PC-9 (cell line): ENCODE measurements around the gene EYA4. TPM values are rescaled to one million over a fixed set of nuclear protein-coding genes. Genes with fewer than 3 reads are reported as not detected.

Experiments used
- BruUV-seq: library from RNA; stranded (reverse); fragments of 400-500 nt; replicated peaks from 2 replicates; lab custom pipeline; 2021; lab: Mats Ljungman, UMichigan
- CTCF ChIA-PET: fragments of 300-600 bp; sonication (Branson Sonifier 250); formaldehyde crosslinking; loops from one replicate; lab custom pipeline; 2022; ENCODE audit warnings: antibody characterized with exemption; lab: Charles Lee
- POLR2A ChIA-PET: fragments of 300-600 bp; sonication (Branson Sonifier 250); formaldehyde crosslinking; loops from one replicate; lab custom pipeline; 2022; ENCODE audit warnings: antibody characterized with exemption; ENCODE audit not compliant: unreplicated experiment; lab: Charles Lee
- DNase-seq, 2 experiments: peaks; one replicate each; pipeline versions ENCODE4 v3.0.0 to v3.0.0-alpha.2; 2015 to 2022; ENCODE audit warnings: mixed read lengths in 1 of 2
- H2AFZ ChIP-seq: fragments of 200-600 bp; sonication (generic); 2 replicates; pipeline ENCODE4 v1.8.1; 2017; ENCODE audit warnings: antibody characterized with exemption
- H3F3A ChIP-seq: fragments of 200-600 bp; sonication (generic); 2 replicates; pipeline ENCODE4 v1.8.1; 2017; ENCODE audit warnings: antibody characterized with exemption, mild to moderate bottlenecking, low read depth; ENCODE audit not compliant: insufficient read depth
- H3K27ac ChIP-seq: fragments of 200-600 bp; sonication (generic); 2 replicates; pipeline ENCODE4 v1.6.1; 2016; ENCODE audit warnings: mixed run types
- H3K27me3 ChIP-seq: fragments of 200-600 bp; sonication (generic); 2 replicates; pipeline ENCODE4 v1.6.1; 2016; ENCODE audit warnings: low read depth, mixed run types; ENCODE audit not compliant: insufficient read depth
- H3K36me3 ChIP-seq: fragments of 200-600 bp; sonication (generic); 2 replicates; pipeline ENCODE4 v1.6.1; 2016; ENCODE audit warnings: low read depth, mixed run types
- H3K4me1 ChIP-seq: fragments of 200-600 bp; sonication (generic); replicated peaks from 2 replicates; pipeline ENCODE4 v1.6.1; 2016; ENCODE audit warnings: mixed run types; ENCODE audit not compliant: insufficient read depth
- H3K4me2 ChIP-seq: fragments of 200-600 bp; sonication (generic); 2 replicates; pipeline ENCODE4 v1.6.1; 2017; ENCODE audit warnings: mixed run types
- H3K4me3 ChIP-seq: fragments of 200-600 bp; sonication (generic); 2 replicates; pipeline ENCODE4 v1.6.1; 2016; ENCODE audit warnings: mixed run types
- H3K79me2 ChIP-seq: fragments of 200-600 bp; sonication (generic); 2 replicates; pipeline ENCODE4 v1.6.1; 2017; ENCODE audit warnings: low read depth, mixed run types
- H3K9me2 ChIP-seq: fragments of 200-600 bp; sonication (generic); 2 replicates; pipeline ENCODE4 v1.8.1; 2017; ENCODE audit warnings: mild to moderate bottlenecking; ENCODE audit not compliant: insufficient read depth
- H3K9me3 ChIP-seq: fragments of 200-600 bp; sonication (generic); 2 replicates; pipeline ENCODE4 v1.8.1; 2016; ENCODE audit warnings: low read depth; ENCODE audit not compliant: insufficient read depth
- H4K20me1 ChIP-seq: fragments of 200-600 bp; sonication (generic); 2 replicates; pipeline ENCODE4 v1.8.1; 2017; ENCODE audit not compliant: insufficient read depth
- EZH2 ChIP-seq: fragments of 200-600 bp; sonication (generic); IDR thresholded peaks from 2 replicates; pipeline ENCODE4 v1.8.0; 2017; ENCODE audit warnings: antibody characterized with exemption, low read depth
- intact Hi-C: fragments of 100-400 bp; cut with micrococcal nuclease; formaldehyde crosslinking; loops from one replicate; pipeline ENCODE4 v1.10.0; 2022; ENCODE audit not compliant: unreplicated experiment
- total RNA-seq: library from RNA; stranded (reverse); gene quantifications from 2 replicates; pipeline ENCODE4 v1.2.3, GENCODE V29; 2021
- TF ChIP-seq, protein P1 (sequence below): fragments of 200-600 bp; sonication (generic); conservative IDR thresholded peaks from 2 replicates; pipeline ENCODE4 v1.6.1; 2017; ENCODE audit warnings: mixed run types, antibody characterized with exemption, mild to moderate bottlenecking, moderate library complexity

Gene EYA4
- total RNA-seq, 1 experiment from 2014 or later = 9.8 TPM

DNA sequence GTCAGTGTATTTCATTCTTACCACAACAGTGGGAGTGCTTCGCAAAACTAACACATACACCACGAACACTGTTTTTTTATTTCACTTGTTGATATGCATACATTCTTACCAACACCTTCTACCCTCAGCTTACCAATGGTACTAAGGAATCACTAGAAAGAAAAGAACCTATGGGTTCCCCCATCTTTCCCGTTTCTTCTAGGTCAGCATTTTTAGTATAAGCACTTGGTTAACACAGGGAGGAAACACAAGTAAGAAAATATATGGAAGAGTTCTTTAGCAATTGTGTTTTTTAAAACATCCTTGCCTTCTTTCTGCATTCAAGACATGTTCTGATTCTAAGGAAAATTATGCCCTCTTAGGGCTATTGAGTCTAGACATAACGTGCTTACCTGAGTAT is 39.9 kb upstream of the EYA4 start:
- DNase-seq = no peak
- Histone ChIP-seq H3K4me2 (no peak overlapping the region), H3K4me3 (no peak overlapping the region), H2AFZ (no peak overlapping the region), H3F3A (no peaks in the 10 kb centered on the region), H3K27ac (no peak overlapping the region), H3K27me3 (no peaks in the 10 kb centered on the region), H3K4me1 (no peaks in the 10 kb centered on the region; the same call in 1 of the 2 replicates), H4K20me1 (no peaks in the 10 kb centered on the region), H3K9me3 (no peaks in the 10 kb centered on the region), H3K36me3 (no peaks in the 10 kb centered on the region), H3K9me2 (no peaks in the 10 kb centered on the region), H3K79me2 (no peaks in the 10 kb centered on the region)
- ChIA-PET POLR2A (no interaction called here), CTCF (no interaction called here)
- no TSS peak for BruUV-seq
- TF ChIP-seq EZH2 = no peak
- TF ChIP-seq, protein P1, sequence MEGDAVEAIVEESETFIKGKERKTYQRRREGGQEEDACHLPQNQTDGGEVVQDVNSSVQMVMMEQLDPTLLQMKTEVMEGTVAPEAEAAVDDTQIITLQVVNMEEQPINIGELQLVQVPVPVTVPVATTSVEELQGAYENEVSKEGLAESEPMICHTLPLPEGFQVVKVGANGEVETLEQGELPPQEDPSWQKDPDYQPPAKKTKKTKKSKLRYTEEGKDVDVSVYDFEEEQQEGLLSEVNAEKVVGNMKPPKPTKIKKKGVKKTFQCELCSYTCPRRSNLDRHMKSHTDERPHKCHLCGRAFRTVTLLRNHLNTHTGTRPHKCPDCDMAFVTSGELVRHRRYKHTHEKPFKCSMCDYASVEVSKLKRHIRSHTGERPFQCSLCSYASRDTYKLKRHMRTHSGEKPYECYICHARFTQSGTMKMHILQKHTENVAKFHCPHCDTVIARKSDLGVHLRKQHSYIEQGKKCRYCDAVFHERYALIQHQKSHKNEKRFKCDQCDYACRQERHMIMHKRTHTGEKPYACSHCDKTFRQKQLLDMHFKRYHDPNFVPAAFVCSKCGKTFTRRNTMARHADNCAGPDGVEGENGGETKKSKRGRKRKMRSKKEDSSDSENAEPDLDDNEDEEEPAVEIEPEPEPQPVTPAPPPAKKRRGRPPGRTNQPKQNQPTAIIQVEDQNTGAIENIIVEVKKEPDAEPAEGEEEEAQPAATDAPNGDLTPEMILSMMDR = no peak
- intact Hi-C loops = no loop called here

DNA sequence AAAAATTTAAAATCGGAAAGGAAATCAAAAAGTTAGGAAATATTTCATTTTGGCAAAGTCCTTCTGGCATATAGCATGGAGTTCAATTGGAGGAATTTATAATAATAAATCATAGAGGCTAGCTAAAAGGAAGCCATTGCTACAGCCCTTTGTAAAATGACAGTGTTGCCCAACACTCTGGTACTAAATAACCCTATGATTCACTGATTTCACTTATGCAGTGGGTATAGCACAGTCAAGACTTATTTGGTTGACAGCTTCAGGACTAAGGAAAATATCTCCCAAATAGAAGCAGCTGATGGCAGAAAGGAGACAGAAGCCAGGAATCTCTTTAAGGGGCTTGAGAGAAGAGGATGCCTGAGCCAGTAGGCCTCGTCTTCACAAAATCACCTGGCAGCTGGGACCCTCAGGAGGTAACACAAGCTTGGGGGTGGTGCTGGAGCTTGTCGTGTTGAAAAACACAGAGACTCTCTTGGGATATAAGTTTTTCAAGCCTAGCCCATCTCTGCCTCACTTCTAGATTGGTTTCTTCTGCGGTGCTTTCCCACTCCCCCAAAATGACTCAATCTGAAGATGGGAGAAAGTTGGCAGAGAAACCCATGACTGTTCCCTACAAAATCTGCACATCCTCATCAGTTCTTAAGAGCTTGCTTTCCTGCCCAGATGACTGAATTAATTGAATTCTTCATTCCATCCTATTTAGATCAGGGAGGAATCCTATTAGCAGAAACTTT is 38.4 kb upstream of the EYA4 start:
- no peaks in the 10 kb centered on the region for H3K79me2 ChIP-seq
- no peaks in the 10 kb centered on the region; the same call in 1 of the 2 replicates for H3K4me1 ChIP-seq
- no peaks in the 10 kb centered on the region for H3K36me3 ChIP-seq
- H3F3A ChIP-seq = no peaks in the 10 kb centered on the region
- H3K27ac ChIP-seq = no peak overlapping the region
- no peaks in the 10 kb centered on the region for H3K27me3 ChIP-seq
- ChIA-PET CTCF (interaction anchor here (0.5 kb wide), 1 partner anchor 844 kb away, joined by 6 read pairs; no protein-coding TSS in a partner anchor), POLR2A (no interaction called here)
- H3K4me3 ChIP-seq = no peak overlapping the region
- intact Hi-C loops = no loop called here
- no TSS peak for BruUV-seq
- H4K20me1 ChIP-seq = no peaks in the 10 kb centered on the region
- no peak for DNase-seq
- TF ChIP-seq, protein P1 = no peak
- TF ChIP-seq EZH2 = no peak
- no peak overlapping the region for H3K4me2 ChIP-seq
- no peaks in the 10 kb centered on the region for H3K9me3 ChIP-seq
- no peak overlapping the region for H2AFZ ChIP-seq
- H3K9me2 ChIP-seq = no peaks in the 10 kb centered on the region

DNA sequence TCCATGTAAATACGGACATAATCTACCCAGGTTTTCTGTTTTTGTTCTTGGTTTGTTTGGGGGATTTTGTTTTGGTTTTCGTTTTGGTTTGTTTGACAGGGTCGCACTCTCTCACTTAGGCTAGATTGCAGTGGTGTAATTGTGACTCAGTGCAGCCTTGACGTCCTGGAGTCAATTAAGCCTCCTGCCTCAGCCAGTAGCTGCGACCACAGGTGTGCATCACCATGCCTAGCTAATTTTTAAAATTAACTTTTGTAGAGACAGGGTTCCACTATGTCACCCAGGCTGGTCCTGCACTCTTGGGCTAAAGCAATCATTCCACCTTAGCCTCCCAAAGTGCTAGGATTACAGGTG is 37.8 kb upstream of the EYA4 start:
- H4K20me1 ChIP-seq = no peaks in the 10 kb centered on the region
- no peaks in the 10 kb centered on the region for H3K9me2 ChIP-seq
- no peaks in the 10 kb centered on the region for H3K9me3 ChIP-seq
- H3K79me2 ChIP-seq = no peaks in the 10 kb centered on the region
- BruUV-seq = no TSS peak
- no peaks in the 10 kb centered on the region for H3F3A ChIP-seq
- H2AFZ ChIP-seq = no peak overlapping the region
- POLR2A ChIA-PET = no interaction called here
- DNase-seq = no peak
- TF ChIP-seq EZH2 = no peak
- no peak overlapping the region for H3K27ac ChIP-seq
- H3K36me3 ChIP-seq = no peaks in the 10 kb centered on the region
- intact Hi-C loops = no loop called here
- no peak overlapping the region for H3K4me3 ChIP-seq
- no peak overlapping the region for H3K4me2 ChIP-seq
- H3K4me1 ChIP-seq = no peaks in the 10 kb centered on the region; the same call in 1 of the 2 replicates
- H3K27me3 ChIP-seq = no peaks in the 10 kb centered on the region
- CTCF ChIA-PET = no interaction called here

DNA sequence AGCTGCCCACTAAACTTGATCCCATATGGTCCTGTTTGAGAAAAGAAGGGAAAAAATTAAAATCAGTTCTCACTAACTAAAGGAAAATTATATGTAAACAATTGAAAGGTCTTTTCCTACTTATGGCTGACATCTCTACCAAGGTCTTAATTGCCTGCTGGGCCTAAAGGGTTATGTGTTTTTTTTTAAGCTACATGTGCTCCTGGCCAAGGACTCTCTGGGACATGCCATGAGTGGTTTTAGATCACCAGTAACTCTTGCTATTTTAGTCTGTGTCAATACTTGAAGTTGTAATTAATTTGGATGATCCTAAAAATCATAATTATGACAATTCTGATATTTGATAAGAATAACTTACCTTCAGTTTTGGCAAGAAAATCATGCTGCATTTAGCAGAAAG is 35.9 kb upstream of the EYA4 start:
- TF ChIP-seq, protein P1 = no peak
- TF ChIP-seq EZH2 = no peak
- Histone ChIP-seq H3K79me2 (no peaks in the 10 kb centered on the region), H3K27ac (no peak overlapping the region), H3K36me3 (no peaks in the 10 kb centered on the region), H3K4me3 (no peak overlapping the region), H3K27me3 (no peaks in the 10 kb centered on the region), H3K4me1 (no peaks in the 10 kb centered on the region), H3K4me2 (no peak overlapping the region), H3K9me2 (no peaks in the 10 kb centered on the region), H3K9me3 (no peaks in the 10 kb centered on the region), H4K20me1 (no peaks in the 10 kb centered on the region), H2AFZ (no peak overlapping the region), H3F3A (no peaks in the 10 kb centered on the region)
- CTCF ChIA-PET = no interaction called here
- POLR2A ChIA-PET = no interaction called here
- intact Hi-C loops = no loop called here
- DNase-seq = no peak
- no TSS peak for BruUV-seq
